Retinal pigment epithelial cell (primary cell): Measurements from ENCODE around the gene RASA4.
"Not testable (repeated sequence)": the region's sequence is repeated elsewhere in the genome, so short reads cannot be mapped to it uniquely, and the experiment has no call there.

Experiments
- DNase-seq: peaks from one replicate; pipeline ENCODE4 v3.0.0-alpha.2; 2010; ENCODE audit warnings: low read depth
- H3K4me3 ChIP-seq: 2 replicates; pipeline ENCODE4 v1.5.1; 2011; ENCODE audit warnings: mild to moderate bottlenecking, low read length, control low read depth, moderate library complexity

RASA4 gene

GRCh38 chr7:102610441-102610840 lies 6.1 kb downstream of the RASA4 start:
- not testable (repeated sequence) for DNase-seq, H3K4me3 ChIP-seq

- H3K4me3 ChIP-seq, DNase-seq: not testable (repeated sequence)
Measured at GRCh38 chr7:102609734-102610133, 6.8 kb downstream of the RASA4 start.

- DNase-seq, H3K4me3 ChIP-seq: not testable (repeated sequence)
Measured at GRCh38 chr7:102606848-102607247, 9.7 kb downstream of the RASA4 start.

GRCh38 chr7:102604431-102605145 lies 12.0 kb downstream of the RASA4 start:
- DNase-seq, H3K4me3 ChIP-seq: not testable (repeated sequence)

GRCh38 chr7:102602317-102602716 lies 14.2 kb downstream of the RASA4 start:
- not testable (repeated sequence) for DNase-seq

GRCh38 chr7:102599699-102600098 lies 16.9 kb downstream of the RASA4 start:
- DNase-seq: not testable (repeated sequence)

More at GRCh38 chr7:102602317-102602716, 14.2 kb downstream of the RASA4 start:
- H3K4me3 ChIP-seq: not testable (repeated sequence)

GRCh38 chr7:102596036-102596435 lies 20.5 kb downstream of the RASA4 start:
- H3K4me3 ChIP-seq, DNase-seq: not testable (repeated sequence)

More at GRCh38 chr7:102599699-102600098, 16.9 kb downstream of the RASA4 start:
- H3K4me3 ChIP-seq: not testable (repeated sequence)

- DNase-seq, H3K4me3 ChIP-seq: not testable (repeated sequence)
Measured at GRCh38 chr7:102593637-102594334, 22.8 kb downstream of the RASA4 start.

GRCh38 chr7:102592477-102593019 lies 24.0 kb downstream of the RASA4 start:
- H3K4me3 ChIP-seq, DNase-seq: not testable (repeated sequence)

GRCh38 chr7:102589857-102590256 lies 26.7 kb downstream of the RASA4 start:
- DNase-seq, H3K4me3 ChIP-seq: not testable (repeated sequence)

- DNase-seq, H3K4me3 ChIP-seq: not testable (repeated sequence)
Measured at GRCh38 chr7:102583495-102583894, 33.1 kb downstream of the RASA4 start.

- not testable (repeated sequence) for DNase-seq, H3K4me3 ChIP-seq
Measured at GRCh38 chr7:102581722-102582121, 34.8 kb downstream of the RASA4 start.

GRCh38 chr7:102578486-102578885 lies 38.1 kb downstream of the RASA4 start:
- H3K4me3 ChIP-seq, DNase-seq: not testable (repeated sequence)

GRCh38 chr7:102577315-102578240 lies 39.0 kb downstream of the RASA4 start:
- not testable (repeated sequence) for H3K4me3 ChIP-seq, DNase-seq

- H3K4me3 ChIP-seq, DNase-seq: not testable (repeated sequence)
Measured at GRCh38 chr7:102576363-102576762, 40.2 kb downstream of the RASA4 start.

- not testable (repeated sequence) for DNase-seq, H3K4me3 ChIP-seq
Measured at GRCh38 chr7:102574607-102575006, 41.9 kb downstream of the RASA4 start.
